NCI-H2227 (cell line): ENCODE measurements around the gene LENG8.
"Not testable (repeated sequence)": the region's sequence is repeated elsewhere in the genome, so short reads cannot be mapped to it uniquely, and the experiment has no call there.

ENCODE experiments used
- DNase-seq: peaks from one replicate; lab custom pipeline; 2025; ENCODE audit not compliant: unreplicated experiment; lab: John Stamatoyannopoulos, UW

The LENG8 gene

DNA sequence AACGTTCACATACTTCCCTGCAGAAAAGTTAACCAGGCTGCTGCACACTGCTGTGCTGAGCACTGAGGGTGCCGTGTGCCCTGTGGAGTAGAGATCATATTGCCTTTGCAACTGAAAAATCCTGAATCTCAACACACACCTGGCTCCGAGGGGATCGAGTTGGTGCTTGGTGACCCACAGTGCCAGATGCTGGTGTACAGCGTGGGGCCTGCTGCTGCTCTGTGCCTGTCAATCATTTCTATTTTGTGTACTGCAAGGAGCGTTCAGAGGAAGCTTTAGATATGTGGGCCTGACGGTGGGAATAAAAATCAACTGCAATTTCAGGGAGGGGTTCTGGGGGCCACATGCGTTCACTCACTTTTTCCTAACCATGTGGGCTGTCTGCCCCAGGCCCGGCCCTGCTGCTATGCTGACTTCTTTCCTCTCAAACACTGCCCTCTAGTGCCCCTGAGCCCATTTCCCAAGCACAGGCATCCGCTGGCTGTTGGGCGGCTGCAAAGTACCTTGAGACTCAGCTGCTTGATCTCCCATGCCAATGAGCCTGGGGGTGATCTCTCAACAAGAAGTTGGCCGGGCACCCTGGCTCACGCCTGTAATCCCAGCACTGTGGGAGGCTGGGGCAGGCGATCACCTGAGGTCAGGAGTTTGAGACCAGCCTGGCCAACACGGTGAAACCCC lies 9.7 kb upstream of the LENG8 start:
- DNase-seq, result peak; percentile 80

- no peak for DNase-seq
Observed at GRCh38 chr19:54440641-54441040, 8.4 kb upstream of the LENG8 start.

- DNase-seq, result no peak
Observed at GRCh38 chr19:54444737-54445136, 4.3 kb upstream of the LENG8 start.

GRCh38 chr19:54446349-54446748 lies 2.6 kb upstream of the LENG8 start:
- DNase-seq, result not testable (repeated sequence)

DNA sequence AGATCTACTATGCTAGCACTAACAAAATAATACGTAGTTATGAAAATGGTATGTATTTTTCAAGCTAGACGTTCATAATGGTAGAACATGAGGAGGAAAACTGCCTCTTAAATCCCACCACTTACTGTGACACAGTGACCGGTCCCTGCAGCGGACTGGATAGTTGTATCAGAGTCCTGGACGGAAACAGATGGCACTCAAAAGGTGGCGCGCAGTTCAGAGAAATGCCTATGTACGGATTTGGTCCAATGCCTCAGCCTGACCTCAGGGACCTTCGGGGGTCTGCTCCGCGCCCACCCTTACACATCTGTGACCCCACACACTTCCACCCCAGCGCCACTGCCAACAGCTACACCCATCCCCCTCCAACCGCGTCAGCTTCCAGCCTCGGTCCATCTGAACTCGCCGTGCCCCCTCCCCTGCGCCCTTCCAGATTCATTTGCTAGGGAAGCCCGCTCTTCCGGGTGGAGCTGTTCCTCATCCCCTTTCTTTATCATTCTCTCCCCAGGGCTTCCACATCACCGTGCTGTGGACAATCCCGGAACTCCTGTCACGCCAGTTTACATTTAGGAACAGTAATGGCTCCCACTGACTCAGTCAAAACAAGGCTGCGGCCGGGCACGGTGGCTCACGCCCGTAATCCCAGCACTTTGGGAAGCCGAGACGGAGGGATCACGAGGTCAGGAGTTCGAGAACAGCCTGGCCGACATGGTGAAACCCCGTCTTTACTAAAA lies 792 bp upstream of the LENG8 start:
- peak; percentile 78 for DNase-seq

- DNase-seq, result no peak
Observed at GRCh38 chr19:54449701-54450069, 686 bp downstream of the LENG8 start.

DNA sequence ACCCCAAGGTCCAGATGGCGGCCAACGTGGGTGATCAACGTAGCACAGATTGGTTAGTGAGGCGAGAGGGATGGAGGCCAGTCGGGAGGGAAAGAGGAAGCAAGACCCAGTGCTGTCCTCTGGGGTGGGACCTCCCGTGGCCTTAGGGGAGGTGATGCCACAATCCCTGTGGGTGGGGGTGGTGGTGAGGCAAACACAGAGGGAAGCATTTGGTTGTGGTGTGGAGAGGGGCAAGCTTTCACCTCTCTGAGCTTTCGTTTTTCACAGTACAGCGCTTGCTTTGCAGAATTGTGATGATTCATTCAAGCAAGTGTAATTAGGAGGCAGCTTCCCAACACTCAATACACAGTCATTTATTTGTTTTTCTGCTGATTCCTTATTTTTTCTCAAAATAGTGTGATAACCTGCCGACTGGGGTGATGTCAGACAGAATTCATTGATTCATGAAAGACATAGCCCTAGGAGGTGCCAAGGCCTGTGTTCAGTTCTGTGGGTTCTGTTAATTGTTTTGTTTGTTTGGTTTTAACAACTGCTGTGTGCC lies 2.4 kb downstream of the LENG8 start:
- DNase-seq, result no peak

- DNase-seq, result no peak
Observed at GRCh38 chr19:54451997-54452396, 3.0 kb downstream of the LENG8 start.

- DNase-seq, result no peak
Observed at GRCh38 chr19:54452626-54453025, 3.6 kb downstream of the LENG8 start.

GRCh38 chr19:54453921-54454780 lies 5.2 kb downstream of the LENG8 start:
- DNase-seq, result no peak

GRCh38 chr19:54454781-54455675 lies 6.0 kb downstream of the LENG8 start:
- DNase-seq, result no peak

DNA sequence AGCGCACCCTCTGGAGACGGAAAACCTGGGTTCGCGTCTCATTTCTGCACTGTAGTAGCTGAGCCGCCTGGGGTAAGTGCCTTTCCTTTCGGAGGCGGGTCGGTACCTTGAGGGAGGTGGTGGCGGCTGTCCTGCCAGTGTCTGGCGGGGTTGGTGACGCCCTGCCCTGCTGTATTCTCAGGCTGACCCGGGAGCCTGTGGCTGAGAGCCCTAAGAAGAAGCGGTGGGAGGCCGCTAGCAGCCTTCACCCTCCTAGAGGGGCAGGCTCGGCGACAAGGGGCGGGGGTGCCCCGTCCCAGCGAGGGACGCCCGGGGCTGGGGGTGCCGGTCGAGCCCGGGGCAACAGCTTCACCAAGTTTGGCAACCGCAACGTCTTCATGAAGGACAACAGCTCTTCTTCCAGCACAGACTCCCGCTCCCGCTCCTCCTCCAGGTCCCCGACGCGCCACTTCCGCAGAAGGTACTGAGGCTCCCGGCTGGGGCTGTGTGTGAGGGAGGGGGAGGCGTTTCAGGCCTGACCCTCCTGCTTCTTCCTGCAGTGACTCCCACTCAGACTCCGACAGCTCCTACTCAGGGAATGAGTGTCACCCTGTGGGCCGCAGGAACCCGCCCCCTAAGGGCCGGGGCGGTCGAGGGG lies 6.9 kb downstream of the LENG8 start:
- no peak for DNase-seq

- no peak for DNase-seq
Observed at GRCh38 chr19:54456423-54457373, 7.7 kb downstream of the LENG8 start.

- DNase-seq, result no peak
Observed at GRCh38 chr19:54457773-54458647, 9.0 kb downstream of the LENG8 start.

GRCh38 chr19:54458648-54459281 lies 9.8 kb downstream of the LENG8 start:
- no peak for DNase-seq

GRCh38 chr19:54459282-54460229 lies 10.6 kb downstream of the LENG8 start:
- DNase-seq, result no peak
